ENCODE measurements around the gene SLC26A6. TPM values are rescaled to one million over a fixed set of nuclear protein-coding genes. Genes with fewer than 3 reads are reported as not detected.
A peak's percentile ranks its signal among the peaks of the same experiment; 100 is the strongest.

Gene SLC26A6
- total and polyA plus RNA-seq, 2 donors from 2014 or later = 15.4 to 20.6 TPM

DNA sequence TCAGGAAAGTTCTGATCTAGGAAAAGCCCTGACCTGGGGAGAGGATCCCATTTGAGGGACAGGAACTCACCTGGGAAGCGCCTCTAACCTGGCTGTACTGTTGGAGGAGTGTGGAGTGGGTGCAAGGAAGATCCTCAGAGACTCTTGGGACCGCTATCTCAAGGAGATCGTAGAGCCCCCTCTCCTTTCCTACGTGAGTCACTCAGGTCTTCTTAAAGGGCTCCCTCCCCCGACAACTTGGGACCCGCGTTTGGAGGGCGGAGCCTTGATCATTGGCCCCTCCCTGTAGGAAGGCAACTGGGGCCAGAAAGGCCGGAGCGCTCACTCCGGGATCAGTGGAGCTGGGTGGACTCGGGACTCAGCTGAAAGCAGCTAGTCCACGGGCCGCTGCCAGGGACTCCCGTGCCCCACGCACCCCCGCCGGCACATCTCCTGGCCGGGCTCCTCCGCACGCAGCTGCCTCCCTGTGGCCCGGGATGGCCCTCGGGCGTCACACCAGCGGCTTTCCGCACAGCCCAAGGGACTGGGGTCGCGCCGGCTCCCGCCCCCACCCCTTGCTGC lies 520 bp downstream of the SLC26A6 start:
- Histone ChIP-seq H3K9me3 (ENCODE audit: control insufficient read depth in 2 of 3, insufficient read depth in 1 of 3, low read length in 3 of 3) (no peaks in the 10 kb centered on the region), H3K9ac (ENCODE audit: low read length in 3 of 3) (peak overlapping the region; percentile 16 to 83 (median 51)), H3K4me3 (ENCODE audit: low read length in 3 of 3) (peak overlapping the region; percentile 58 to 84 (median 72)), H3K4me1 (ENCODE audit: control insufficient read depth in 2 of 3, insufficient read depth in 2 of 3, low read depth in 1 of 3, low read length in 3 of 3) (peaks cover 0 to 21% (median 5%) of the 10 kb centered on the region in 3 donors), H3K36me3 (ENCODE audit: control insufficient read depth in 2 of 3, insufficient read depth in 3 of 3, low read length in 3 of 3) (peaks cover 0 to 34% (median 7%) of the 10 kb centered on the region in 3 donors), H3K27ac (ENCODE audit: low read depth in 2 of 2, low read length in 2 of 2) (peak overlapping the region; percentile 54 to 74), H3K27me3 (ENCODE audit: control insufficient read depth, insufficient read depth, low read length) (no peaks in the 10 kb centered on the region)
- intact Hi-C loops (cut with DNase I) = no loop called here
- DNase-seq (peak; percentile 21 to 80 (median 61)), FAIRE-seq (no peak)
- TF ChIP-seq, protein P1, sequence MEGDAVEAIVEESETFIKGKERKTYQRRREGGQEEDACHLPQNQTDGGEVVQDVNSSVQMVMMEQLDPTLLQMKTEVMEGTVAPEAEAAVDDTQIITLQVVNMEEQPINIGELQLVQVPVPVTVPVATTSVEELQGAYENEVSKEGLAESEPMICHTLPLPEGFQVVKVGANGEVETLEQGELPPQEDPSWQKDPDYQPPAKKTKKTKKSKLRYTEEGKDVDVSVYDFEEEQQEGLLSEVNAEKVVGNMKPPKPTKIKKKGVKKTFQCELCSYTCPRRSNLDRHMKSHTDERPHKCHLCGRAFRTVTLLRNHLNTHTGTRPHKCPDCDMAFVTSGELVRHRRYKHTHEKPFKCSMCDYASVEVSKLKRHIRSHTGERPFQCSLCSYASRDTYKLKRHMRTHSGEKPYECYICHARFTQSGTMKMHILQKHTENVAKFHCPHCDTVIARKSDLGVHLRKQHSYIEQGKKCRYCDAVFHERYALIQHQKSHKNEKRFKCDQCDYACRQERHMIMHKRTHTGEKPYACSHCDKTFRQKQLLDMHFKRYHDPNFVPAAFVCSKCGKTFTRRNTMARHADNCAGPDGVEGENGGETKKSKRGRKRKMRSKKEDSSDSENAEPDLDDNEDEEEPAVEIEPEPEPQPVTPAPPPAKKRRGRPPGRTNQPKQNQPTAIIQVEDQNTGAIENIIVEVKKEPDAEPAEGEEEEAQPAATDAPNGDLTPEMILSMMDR (IDR thresholded peaks at IDR 0.05; ENCODE audit: borderline replicate concordance, extremely low read depth, insufficient read depth) = no peak

DNA sequence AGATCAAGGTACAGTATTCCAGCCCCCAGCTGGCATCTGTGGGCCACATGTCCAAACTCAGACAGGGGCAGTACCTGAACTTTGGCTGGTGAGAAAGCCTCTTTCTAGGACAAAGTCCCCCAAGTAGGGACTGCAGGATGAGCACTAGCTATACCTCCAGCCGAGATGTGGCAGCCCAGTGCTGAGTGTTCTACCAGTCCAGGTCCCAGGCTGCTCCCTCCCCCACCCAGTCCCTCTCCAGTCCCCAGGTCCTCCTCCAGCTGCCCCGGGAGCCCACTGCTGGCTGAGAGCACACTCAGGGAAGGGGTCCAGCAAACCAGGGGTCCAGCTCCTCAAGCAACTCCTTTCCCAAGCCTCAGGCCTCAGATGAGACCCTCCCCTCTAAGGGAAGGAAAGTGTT lies 1.5 kb downstream of the SLC26A6 start:
- Histone ChIP-seq H3K27ac (ENCODE audit: low read depth in 2 of 2, low read length in 2 of 2) (peak overlapping the region; percentile 20 to 64), H3K27me3 (ENCODE audit: control insufficient read depth, insufficient read depth, low read length) (no peaks in the 10 kb centered on the region), H3K9me3 (ENCODE audit: control insufficient read depth in 2 of 3, insufficient read depth in 1 of 3, low read length in 3 of 3) (no peaks in the 10 kb centered on the region), H3K36me3 (ENCODE audit: control insufficient read depth in 2 of 3, insufficient read depth in 3 of 3, low read length in 3 of 3) (peaks cover 0 to 38% (median 9%) of the 10 kb centered on the region in 3 donors), H3K4me3 (ENCODE audit: low read length in 3 of 3) (peak overlapping the region in 2 of 3 donors; percentile 72 to 84), H3K9ac (ENCODE audit: low read length in 3 of 3) (peak overlapping the region in 1 of 3 donors; percentile 83), H3K4me1 (ENCODE audit: control insufficient read depth in 2 of 3, insufficient read depth in 2 of 3, low read depth in 1 of 3, low read length in 3 of 3) (peaks cover 0 to 21% (median 5%) of the 10 kb centered on the region in 3 donors)
- no peak for FAIRE-seq
- TF ChIP-seq, protein P1 (IDR thresholded peaks at IDR 0.05; ENCODE audit: borderline replicate concordance, extremely low read depth, insufficient read depth) = no peak
- intact Hi-C loops (cut with DNase I) = no loop called here
- peak in 1 of 5 donors; percentile 7 for DNase-seq

DNA sequence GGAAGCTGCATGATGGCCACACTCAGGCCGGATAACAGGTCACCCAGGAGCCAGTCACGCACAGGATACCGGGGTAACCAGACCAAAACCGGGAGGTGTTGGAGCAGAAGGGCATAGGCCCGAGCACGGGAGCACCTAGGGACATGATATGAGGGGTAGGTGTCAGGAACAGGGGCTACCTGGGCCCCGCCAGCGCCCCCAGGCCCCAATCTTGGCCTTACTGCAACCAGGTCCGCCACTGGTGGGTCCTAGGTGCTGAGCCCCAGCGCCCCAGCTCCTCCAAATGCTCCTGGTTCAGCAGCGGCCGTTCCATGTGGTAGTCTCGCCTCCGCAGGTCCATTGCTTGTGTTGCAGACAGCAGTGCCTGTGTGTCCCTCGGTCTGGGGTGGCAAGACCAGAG lies 2.0 kb downstream of the SLC26A6 start:
- FAIRE-seq (no peak), DNase-seq (no peak)
- peak overlapping the region in 1 of 3 donors; percentile 12 for H3K9ac ChIP-seq (ENCODE audit: low read length in 3 of 3)
- H3K4me3 ChIP-seq (ENCODE audit: low read length in 3 of 3) = peak overlapping the region in 1 of 3 donors; percentile 84
- intact Hi-C loops (cut with DNase I) = no loop called here
- no peaks in the 10 kb centered on the region for H3K9me3 ChIP-seq (ENCODE audit: control insufficient read depth in 2 of 3, insufficient read depth in 1 of 3, low read length in 3 of 3)
- TF ChIP-seq, protein P1 (IDR thresholded peaks at IDR 0.05; ENCODE audit: borderline replicate concordance, extremely low read depth, insufficient read depth) = no peak
- H3K4me1 ChIP-seq (ENCODE audit: control insufficient read depth in 2 of 3, insufficient read depth in 2 of 3, low read depth in 1 of 3, low read length in 3 of 3) = peaks cover 0 to 21% (median 5%) of the 10 kb centered on the region in 3 donors
- no peak overlapping the region for H3K27ac ChIP-seq (ENCODE audit: low read depth in 2 of 2, low read length in 2 of 2)
- H3K27me3 ChIP-seq (ENCODE audit: control insufficient read depth, insufficient read depth, low read length) = no peaks in the 10 kb centered on the region
- peaks cover 0 to 38% (median 11%) of the 10 kb centered on the region in 3 donors for H3K36me3 ChIP-seq (ENCODE audit: control insufficient read depth in 2 of 3, insufficient read depth in 3 of 3, low read length in 3 of 3)

Measured in kidney (tissue), 14 donors.